ENCODE data around the gene OSCAR. TPM values are rescaled to one million over a fixed set of nuclear protein-coding genes. Genes with fewer than 3 reads are reported as not detected.
A peak's percentile ranks its signal among the peaks of the same experiment; 100 is the strongest.
"Not testable (repeated sequence)": the region's sequence is repeated elsewhere in the genome, so short reads cannot be mapped to it uniquely, and the experiment has no call there.

The OSCAR gene
- total RNA-seq, 1 donor from 2014 or later = 0.37 TPM

DNA sequence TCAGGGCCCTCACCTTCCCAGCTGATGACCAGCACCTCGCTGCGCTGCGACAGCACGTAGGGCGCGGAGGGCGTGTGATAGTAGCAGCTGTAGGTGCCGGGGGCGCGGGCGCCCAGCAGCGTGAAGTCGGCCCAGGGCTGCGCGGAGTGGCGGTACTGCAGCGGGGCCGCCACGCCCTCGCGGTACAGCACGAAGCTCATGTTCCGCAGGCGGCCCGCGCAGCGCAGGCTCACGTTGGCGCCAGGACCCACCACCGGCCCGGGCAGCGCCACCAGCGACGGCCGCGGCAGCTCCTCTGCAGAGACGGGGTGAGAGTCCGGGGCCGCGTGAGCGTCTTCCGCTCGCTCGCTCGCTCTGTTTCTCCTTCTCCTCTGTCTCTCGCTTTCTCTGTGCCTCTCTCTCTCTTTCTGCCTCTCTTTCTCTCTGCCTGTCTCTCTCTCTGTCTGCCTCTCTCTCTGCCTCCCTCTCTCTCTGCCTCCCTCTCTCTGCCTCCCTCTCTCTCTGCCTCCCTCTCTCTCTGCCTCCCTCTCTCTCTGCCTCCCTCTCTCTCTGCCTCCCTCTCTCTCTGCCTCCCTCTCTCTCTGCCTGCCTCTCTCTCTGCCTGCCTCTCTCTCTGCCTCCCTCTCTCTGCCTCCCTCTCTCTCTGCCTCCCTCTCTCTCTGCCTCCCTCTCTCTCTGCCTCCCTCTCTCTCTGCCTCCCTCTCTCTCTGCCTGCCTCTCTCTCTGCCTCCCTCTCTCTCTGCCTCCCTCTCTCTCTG, 4.6 kb downstream of the OSCAR start:
- not testable (repeated sequence) for H3K27me3 Mint-ChIP-seq (ENCODE audit: low read depth); H3K9me3 Mint-ChIP-seq (ENCODE audit: low read depth); H3K4me1 Mint-ChIP-seq (ENCODE audit: low read depth); H3K27ac Mint-ChIP-seq (ENCODE audit: unreplicated experiment); H3K36me3 Mint-ChIP-seq (ENCODE audit: low read depth)
- H3K4me3 Mint-ChIP-seq (ENCODE audit: unreplicated experiment) = peak overlapping the region; percentile 69
- peak; percentile 82 for DNase-seq (ENCODE audit: low spot score)
- TF ChIP-seq, protein P1, sequence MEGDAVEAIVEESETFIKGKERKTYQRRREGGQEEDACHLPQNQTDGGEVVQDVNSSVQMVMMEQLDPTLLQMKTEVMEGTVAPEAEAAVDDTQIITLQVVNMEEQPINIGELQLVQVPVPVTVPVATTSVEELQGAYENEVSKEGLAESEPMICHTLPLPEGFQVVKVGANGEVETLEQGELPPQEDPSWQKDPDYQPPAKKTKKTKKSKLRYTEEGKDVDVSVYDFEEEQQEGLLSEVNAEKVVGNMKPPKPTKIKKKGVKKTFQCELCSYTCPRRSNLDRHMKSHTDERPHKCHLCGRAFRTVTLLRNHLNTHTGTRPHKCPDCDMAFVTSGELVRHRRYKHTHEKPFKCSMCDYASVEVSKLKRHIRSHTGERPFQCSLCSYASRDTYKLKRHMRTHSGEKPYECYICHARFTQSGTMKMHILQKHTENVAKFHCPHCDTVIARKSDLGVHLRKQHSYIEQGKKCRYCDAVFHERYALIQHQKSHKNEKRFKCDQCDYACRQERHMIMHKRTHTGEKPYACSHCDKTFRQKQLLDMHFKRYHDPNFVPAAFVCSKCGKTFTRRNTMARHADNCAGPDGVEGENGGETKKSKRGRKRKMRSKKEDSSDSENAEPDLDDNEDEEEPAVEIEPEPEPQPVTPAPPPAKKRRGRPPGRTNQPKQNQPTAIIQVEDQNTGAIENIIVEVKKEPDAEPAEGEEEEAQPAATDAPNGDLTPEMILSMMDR (IDR thresholded peaks at IDR 0.05) = peak; percentile 34

DNA sequence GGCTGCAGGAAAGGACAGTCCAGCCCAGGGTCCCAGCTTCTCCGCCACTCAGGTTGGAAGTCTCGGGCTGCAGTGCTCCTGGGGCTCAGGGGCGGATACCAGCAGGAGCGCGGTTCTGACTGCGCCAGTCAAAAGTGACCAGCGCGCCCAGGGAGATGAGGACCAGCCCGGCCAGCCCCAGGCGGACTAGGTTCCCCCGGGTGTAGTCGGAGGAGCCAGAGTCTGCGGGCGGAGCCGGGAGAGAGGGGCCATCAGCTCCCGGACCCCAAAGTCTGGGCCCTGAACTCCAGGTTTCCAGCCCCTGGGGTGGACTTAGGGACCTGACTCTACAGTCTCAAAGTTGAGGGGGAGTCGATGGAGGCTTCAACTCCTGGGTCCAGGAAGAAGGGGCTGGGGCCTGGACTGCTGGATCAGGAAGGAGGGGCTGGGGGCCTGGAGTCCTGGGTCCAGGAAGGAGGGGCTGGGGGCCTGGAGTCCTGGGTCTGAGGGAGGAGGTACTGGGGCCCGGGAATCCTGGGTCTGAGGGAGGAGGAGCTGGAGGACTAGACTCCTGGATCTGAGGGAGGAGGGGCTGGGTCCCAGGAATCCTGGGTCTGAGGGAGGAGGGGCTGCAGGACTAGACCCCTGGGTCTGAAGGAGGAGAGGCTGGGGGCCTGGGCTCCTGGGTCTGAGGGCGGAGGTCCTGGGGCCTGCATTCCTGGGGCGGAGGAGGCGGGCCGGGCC, 5.3 kb downstream of the OSCAR start:
- peak overlapping the region; percentile 69 for H3K4me3 Mint-ChIP-seq (ENCODE audit: unreplicated experiment)
- no peaks in the 10 kb centered on the region for H3K9me3 Mint-ChIP-seq (ENCODE audit: low read depth)

DNA sequence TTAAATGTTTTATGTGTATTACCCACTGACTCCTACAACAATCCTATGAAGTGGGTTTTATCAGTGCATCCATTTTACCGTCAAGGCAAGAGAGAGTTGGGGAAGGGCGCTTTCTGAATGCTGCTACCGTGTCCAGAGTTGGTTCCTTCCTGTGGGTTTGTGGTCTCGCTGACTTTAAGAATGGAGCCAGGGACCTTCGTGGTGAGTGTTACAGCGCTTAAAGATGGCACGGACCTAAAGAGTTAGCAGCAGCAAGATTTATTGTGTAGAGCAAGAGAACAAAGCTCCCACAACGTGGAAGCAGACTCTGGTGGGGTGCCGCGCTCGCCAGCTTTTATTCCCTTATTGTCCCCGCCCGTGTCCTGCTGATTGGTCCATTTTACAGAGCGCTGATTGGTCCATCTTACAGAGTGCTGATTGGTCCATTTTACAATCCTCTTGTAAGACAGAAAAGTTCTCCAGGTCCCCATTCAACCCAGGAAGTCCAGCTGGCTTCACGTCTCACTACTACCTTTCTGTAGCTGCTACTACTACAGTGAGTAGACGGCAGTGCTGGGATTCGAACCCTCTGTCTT, 6.1 kb downstream of the OSCAR start:
- Mint-ChIP-seq H3K36me3 (ENCODE audit: low read depth) (no peaks in the 10 kb centered on the region), H3K27ac (ENCODE audit: unreplicated experiment) (no peak overlapping the region), H3K4me3 (ENCODE audit: unreplicated experiment) (no peak overlapping the region), H3K27me3 (ENCODE audit: low read depth) (peaks cover 5% of the 10 kb centered on the region), H3K4me1 (ENCODE audit: low read depth) (peaks cover 9% of the 10 kb centered on the region), H3K9me3 (ENCODE audit: low read depth) (no peaks in the 10 kb centered on the region)
- DNase-seq (ENCODE audit: low spot score) = peak; percentile 18
- TF ChIP-seq, protein P1 (IDR thresholded peaks at IDR 0.05) = no peak

More for the DNA sequence above, 5.3 kb downstream of the OSCAR start:
- Mint-ChIP-seq H3K27me3 (ENCODE audit: low read depth) (peaks cover 5% of the 10 kb centered on the region), H3K4me1 (ENCODE audit: low read depth) (peaks cover 9% of the 10 kb centered on the region), H3K36me3 (ENCODE audit: low read depth) (no peaks in the 10 kb centered on the region), H3K27ac (ENCODE audit: unreplicated experiment) (no peak overlapping the region)
- DNase-seq (ENCODE audit: low spot score) = peak; percentile 89
- TF ChIP-seq, protein P1 (IDR thresholded peaks at IDR 0.05) = no peak

DNA sequence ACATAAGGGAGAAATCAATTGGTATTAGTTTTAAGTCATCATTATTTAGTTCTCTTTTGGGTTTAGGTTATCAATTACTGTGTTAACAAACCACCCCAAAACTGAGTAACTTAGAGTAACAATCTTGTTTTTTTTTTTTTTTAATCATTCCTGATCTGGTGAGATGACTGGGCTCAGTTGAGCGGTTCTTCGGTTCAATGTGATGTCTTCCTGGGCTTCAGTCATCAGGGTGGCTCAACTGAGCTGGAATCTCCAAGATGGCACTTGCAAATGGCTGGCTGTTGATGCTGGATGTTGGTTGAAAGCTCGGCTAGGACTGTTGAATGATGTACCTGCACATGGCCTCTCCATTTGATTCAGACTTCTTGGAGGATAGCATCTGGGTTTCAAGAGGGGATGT, 16.2 kb downstream of the OSCAR start:
- peak; percentile 8 for DNase-seq (ENCODE audit: low spot score)
- Mint-ChIP-seq H3K4me3 (ENCODE audit: unreplicated experiment) (no peak overlapping the region), H3K9me3 (ENCODE audit: low read depth) (peaks cover 6% of the 10 kb centered on the region), H3K27me3 (ENCODE audit: low read depth) (peaks cover 4% of the 10 kb centered on the region), H3K27ac (ENCODE audit: unreplicated experiment) (no peak overlapping the region), H3K36me3 (ENCODE audit: low read depth) (no peaks in the 10 kb centered on the region), H3K4me1 (ENCODE audit: low read depth) (no peaks in the 10 kb centered on the region)
- TF ChIP-seq, protein P1 (IDR thresholded peaks at IDR 0.05) = no peak

DNA sequence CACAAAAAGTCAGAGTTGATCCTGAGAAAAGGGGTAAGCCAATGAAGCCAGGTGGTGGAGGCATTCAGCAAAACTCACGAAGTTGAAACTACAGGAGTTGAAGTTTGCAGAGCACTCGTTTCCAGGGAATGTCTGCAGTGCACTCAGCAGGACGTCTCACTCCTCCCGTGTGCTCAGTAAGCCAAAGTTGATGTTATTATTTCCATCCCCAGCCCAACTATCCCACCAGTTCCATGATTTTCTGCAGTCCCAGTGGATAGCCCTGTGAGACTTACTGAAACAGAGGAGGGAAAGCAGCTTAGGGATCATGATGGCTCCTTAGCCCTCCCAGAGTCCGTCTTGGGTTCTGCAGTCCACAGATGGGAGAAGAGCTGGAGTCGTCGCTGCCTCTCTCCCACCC, 19.6 kb downstream of the OSCAR start, which contains the start of gene TARM1:
TARM1 (minus strand) TSS at position 334 of the 400 bp plus-strand sequence; CDS start at position 309, 25 bp downstream.
- Mint-ChIP-seq H3K4me3 (ENCODE audit: unreplicated experiment) (no peak within 1 kb of the TSS), H3K4me1 (ENCODE audit: low read depth) (no peaks in the 10 kb centered on the region)

More for the DNA sequence above, 19.6 kb downstream of the OSCAR start, which contains the start of gene TARM1:
- peak; percentile 12 for DNase-seq (ENCODE audit: low spot score)
- Mint-ChIP-seq H3K27me3 (ENCODE audit: low read depth) (no peaks in the 10 kb centered on the region), H3K36me3 (ENCODE audit: low read depth) (peaks cover 1% of the 10 kb centered on the region), H3K27ac (ENCODE audit: unreplicated experiment) (no peak within 1 kb of the TSS), H3K9me3 (ENCODE audit: low read depth) (peaks cover 6% of the 10 kb centered on the region)
- TF ChIP-seq, protein P1 (IDR thresholded peaks at IDR 0.05) = no peak

Data from chondrocyte (in vitro differentiated cells).